ENCODE data around the gene EXT2. TPM values are rescaled to one million over a fixed set of nuclear protein-coding genes. Genes with fewer than 3 reads are reported as not detected.
A peak's percentile ranks its signal among the peaks of the same experiment; 100 is the strongest.

Gene EXT2
- total RNA-seq, 4 donors from 2014 or later = 20.4 to 24.8 (median 23.1) TPM

DNA sequence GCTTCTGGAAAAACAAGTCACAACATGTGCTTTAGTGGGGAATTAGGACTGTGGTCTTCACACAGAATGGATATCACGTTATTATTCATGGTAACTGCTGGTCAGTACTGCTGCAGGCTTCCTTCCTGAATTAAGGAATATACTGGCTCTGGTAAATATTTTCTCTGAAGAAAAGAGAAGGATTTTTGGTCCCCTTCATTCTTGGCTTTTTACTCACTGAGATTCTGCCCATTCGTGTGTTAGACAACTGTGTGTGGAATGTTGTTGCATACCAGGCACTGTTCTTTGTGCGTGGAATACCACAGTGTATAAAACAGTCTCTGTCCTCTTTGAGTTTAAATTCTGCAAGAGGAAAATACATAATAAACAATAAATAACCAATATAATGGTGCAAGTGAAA, 134.1 kb downstream of the EXT2 start:
- H3K4me1 ChIP-seq = peaks cover 13 to 36% of the 10 kb centered on the region in 2 donors
- H3K36me3 ChIP-seq = no peaks in the 10 kb centered on the region
- in situ Hi-C loops (cut with MboI; ENCODE audit: low sequenced_read_pairs in 4 of 4) = no loop called here
- DNase-seq (no peak), ATAC-seq (no peak)
- intact Hi-C loops (cut with DNase I; ENCODE audit: low total_unique reads) = no loop called here
- H3K9me3 ChIP-seq = no peaks in the 10 kb centered on the region
- peak overlapping the region in 2 of 4 donors; percentile 23 to 53 for H3K27ac ChIP-seq
- no peak overlapping the region for H3K4me3 ChIP-seq
- no peaks in the 10 kb centered on the region for H3K27me3 ChIP-seq
- no peak for TF ChIP-seq POLR2A (IDR thresholded peaks at IDR 0.05)
- TF ChIP-seq, protein P1, sequence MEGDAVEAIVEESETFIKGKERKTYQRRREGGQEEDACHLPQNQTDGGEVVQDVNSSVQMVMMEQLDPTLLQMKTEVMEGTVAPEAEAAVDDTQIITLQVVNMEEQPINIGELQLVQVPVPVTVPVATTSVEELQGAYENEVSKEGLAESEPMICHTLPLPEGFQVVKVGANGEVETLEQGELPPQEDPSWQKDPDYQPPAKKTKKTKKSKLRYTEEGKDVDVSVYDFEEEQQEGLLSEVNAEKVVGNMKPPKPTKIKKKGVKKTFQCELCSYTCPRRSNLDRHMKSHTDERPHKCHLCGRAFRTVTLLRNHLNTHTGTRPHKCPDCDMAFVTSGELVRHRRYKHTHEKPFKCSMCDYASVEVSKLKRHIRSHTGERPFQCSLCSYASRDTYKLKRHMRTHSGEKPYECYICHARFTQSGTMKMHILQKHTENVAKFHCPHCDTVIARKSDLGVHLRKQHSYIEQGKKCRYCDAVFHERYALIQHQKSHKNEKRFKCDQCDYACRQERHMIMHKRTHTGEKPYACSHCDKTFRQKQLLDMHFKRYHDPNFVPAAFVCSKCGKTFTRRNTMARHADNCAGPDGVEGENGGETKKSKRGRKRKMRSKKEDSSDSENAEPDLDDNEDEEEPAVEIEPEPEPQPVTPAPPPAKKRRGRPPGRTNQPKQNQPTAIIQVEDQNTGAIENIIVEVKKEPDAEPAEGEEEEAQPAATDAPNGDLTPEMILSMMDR (IDR thresholded peaks at IDR 0.05 in 4 of 5, conservative IDR thresholded peaks at IDR 0.05 in 1 of 5) = no peak

GRCh38 chr11:44235765-44236201, 140.3 kb downstream of the EXT2 start:
- intact Hi-C loops (cut with DNase I; ENCODE audit: low total_unique reads) (no loop called here), in situ Hi-C loops (cut with MboI; ENCODE audit: low sequenced_read_pairs in 4 of 4) (no loop called here)
- H3K27ac ChIP-seq = peak overlapping the region in 2 of 4 donors; percentile 1 to 37

DNA sequence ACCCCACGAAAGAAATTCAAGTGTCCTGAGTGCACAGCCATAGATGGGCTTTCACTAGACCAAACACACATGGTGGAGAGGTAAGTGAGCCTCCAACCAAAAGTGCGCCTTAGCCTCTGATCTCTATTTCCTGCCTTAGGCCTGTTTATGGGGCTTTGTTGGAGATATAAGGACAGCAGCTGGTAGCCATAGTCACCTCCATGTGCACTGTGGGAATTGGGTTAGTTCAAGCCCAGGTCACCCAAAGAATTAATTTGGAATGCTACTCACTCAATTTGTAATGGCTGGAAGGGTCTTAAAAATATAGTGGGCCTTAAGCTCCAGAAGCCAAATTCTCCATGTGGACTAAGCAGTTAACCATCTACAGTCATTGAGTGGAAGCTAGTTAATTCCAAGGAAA, 140.8 kb downstream of the EXT2 start:
- in situ Hi-C loops (cut with MboI; ENCODE audit: low sequenced_read_pairs in 4 of 4) = no loop called here

More at GRCh38 chr11:44235765-44236201, 140.3 kb downstream of the EXT2 start:
- Histone ChIP-seq H3K4me1 (peaks cover 9 to 15% of the 10 kb centered on the region in 2 donors), H3K36me3 (no peaks in the 10 kb centered on the region), H3K27me3 (no peaks in the 10 kb centered on the region), H3K4me3 (no peak overlapping the region), H3K9me3 (no peaks in the 10 kb centered on the region)
- no peak for DNase-seq
- peak; percentile 65 to 72 for ATAC-seq
- TF ChIP-seq, protein P1 (IDR thresholded peaks at IDR 0.05 in 4 of 5, conservative IDR thresholded peaks at IDR 0.05 in 1 of 5) = no peak
- no peak for TF ChIP-seq POLR2A (IDR thresholded peaks at IDR 0.05)

DNA sequence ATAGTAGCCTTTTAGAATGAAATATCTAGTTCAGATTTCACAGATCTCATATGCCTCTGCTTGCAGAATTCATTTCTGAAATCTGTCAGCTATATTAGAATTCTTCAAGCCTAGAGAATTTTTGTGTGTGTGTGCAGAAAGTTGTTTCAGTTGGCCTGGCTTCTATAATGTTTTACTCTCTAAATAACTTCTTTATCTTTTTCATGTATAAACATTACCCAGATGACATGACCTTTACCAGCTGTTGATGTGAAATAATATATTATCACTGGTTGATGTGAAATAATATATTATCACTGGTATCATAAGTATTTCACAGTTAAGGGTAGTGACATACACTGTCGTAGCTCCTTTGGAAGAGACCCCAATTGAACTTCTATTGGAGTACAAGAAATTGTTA, 141.7 kb downstream of the EXT2 start:
- in situ Hi-C loops (cut with MboI; ENCODE audit: low sequenced_read_pairs in 4 of 4) (no loop called here), intact Hi-C loops (cut with DNase I; ENCODE audit: low total_unique reads) (no loop called here)
- Histone ChIP-seq H3K9me3 (no peaks in the 10 kb centered on the region), H3K27me3 (no peaks in the 10 kb centered on the region), H3K4me1 (peaks cover 22 to 29% of the 10 kb centered on the region in 2 donors), H3K27ac (no peak overlapping the region), H3K4me3 (no peak overlapping the region), H3K36me3 (no peaks in the 10 kb centered on the region)
- no peak for DNase-seq
- ATAC-seq = no peak
- TF ChIP-seq POLR2A (IDR thresholded peaks at IDR 0.05) = no peak
- TF ChIP-seq, protein P1 (IDR thresholded peaks at IDR 0.05 in 4 of 5, conservative IDR thresholded peaks at IDR 0.05 in 1 of 5) = no peak

More for the DNA sequence above, 140.8 kb downstream of the EXT2 start:
- Histone ChIP-seq H3K27ac (no peak overlapping the region), H3K4me1 (peaks cover 14 to 21% of the 10 kb centered on the region in 2 donors), H3K36me3 (no peaks in the 10 kb centered on the region), H3K27me3 (no peaks in the 10 kb centered on the region), H3K9me3 (no peaks in the 10 kb centered on the region), H3K4me3 (no peak overlapping the region)
- intact Hi-C loops (cut with DNase I; ENCODE audit: low total_unique reads) = no loop called here
- DNase-seq (no peak), ATAC-seq (no peak)
- TF ChIP-seq POLR2A (IDR thresholded peaks at IDR 0.05) = no peak
- TF ChIP-seq, protein P1 (IDR thresholded peaks at IDR 0.05 in 4 of 5, conservative IDR thresholded peaks at IDR 0.05 in 1 of 5) = no peak

- in situ Hi-C loops (cut with MboI; ENCODE audit: low sequenced_read_pairs in 4 of 4) (no loop called here), intact Hi-C loops (cut with DNase I; ENCODE audit: low total_unique reads) (loop anchor here (2.0 to 5.0 kb wide), 2 partner anchors 39 to 130 kb away; no protein-coding TSS in a partner anchor)
- no peaks in the 10 kb centered on the region for H3K36me3 ChIP-seq
- no peaks in the 10 kb centered on the region for H3K27me3 ChIP-seq
- TF ChIP-seq POLR2A (IDR thresholded peaks at IDR 0.05) = no peak
- TF ChIP-seq, protein P1 (IDR thresholded peaks at IDR 0.05 in 4 of 5, conservative IDR thresholded peaks at IDR 0.05 in 1 of 5) = no peak
- peak overlapping the region; percentile 62 to 87 (median 74) for H3K27ac ChIP-seq
- H3K9me3 ChIP-seq = no peaks in the 10 kb centered on the region
- peak; percentile 99 to 100 for ATAC-seq
- DNase-seq = peak; percentile 87 to 95
- H3K4me1 ChIP-seq = peaks cover 48 to 50% of the 10 kb centered on the region in 2 donors
- H3K4me3 ChIP-seq = no peak overlapping the region
Observed at GRCh38 chr11:44241851-44242250, 146.4 kb downstream of the EXT2 start.
